HL-60 (cell line): Measurements from ENCODE around the gene AGBL3.

ENCODE experiments used
- DNase-seq, 2 experiments: peaks; one replicate each; pipeline ENCODE4 v3.0.0-alpha.2; 2010 to 2020; ENCODE audit warnings: low read depth in 1 of 2, low spot score in 1 of 2
- H3K27ac ChIP-seq: fragments of 250-450 bp; sonication (Bioruptor Pico); replicated peaks from 2 replicates; pipeline ENCODE4 v1.5.1; 2020; ENCODE audit warnings: mild to moderate bottlenecking, moderate library complexity
- H3K27me3 ChIP-seq: fragments of 250-450 bp; sonication (Bioruptor Pico); 2 replicates; pipeline ENCODE4 v1.5.1; 2021; ENCODE audit warnings: mild to moderate bottlenecking, moderate library complexity; ENCODE audit not compliant: insufficient read depth, poor library complexity, severe bottlenecking
- H3K4me3 ChIP-seq: replicated peaks from 2 replicates; pipeline ENCODE4 v1.5.1; 2011; ENCODE audit warnings: mild to moderate bottlenecking, control low read depth, low read length; ENCODE audit not compliant: insufficient read depth
- GABPA ChIP-seq: IDR thresholded peaks from 2 replicates; pipeline ENCODE4 v1.6.1; 2012; ENCODE audit warnings: low read depth
- POLR2AphosphoS5 ChIP-seq: IDR thresholded peaks from 2 replicates; pipeline ENCODE4 v1.6.1; 2012; ENCODE audit warnings: low read depth
- SPI1 ChIP-seq: IDR thresholded peaks from 2 replicates; pipeline ENCODE4 v1.6.1; 2012; ENCODE audit warnings: low read depth, mild to moderate bottlenecking, borderline replicate concordance
- TF ChIP-seq, protein P1 (sequence below): IDR thresholded peaks from 2 replicates; pipeline ENCODE4 v1.6.1; 2012; ENCODE audit warnings: low read depth; ENCODE audit not compliant: insufficient replicate concordance
- TF ChIP-seq, protein P2 (sequence below): IDR thresholded peaks from one replicate; pipeline ENCODE4 v1.5.1; 2011; ENCODE audit warnings: low read length, control low read depth, inconsistent platforms; ENCODE audit not compliant: insufficient read depth

The AGBL3 gene

DNA sequence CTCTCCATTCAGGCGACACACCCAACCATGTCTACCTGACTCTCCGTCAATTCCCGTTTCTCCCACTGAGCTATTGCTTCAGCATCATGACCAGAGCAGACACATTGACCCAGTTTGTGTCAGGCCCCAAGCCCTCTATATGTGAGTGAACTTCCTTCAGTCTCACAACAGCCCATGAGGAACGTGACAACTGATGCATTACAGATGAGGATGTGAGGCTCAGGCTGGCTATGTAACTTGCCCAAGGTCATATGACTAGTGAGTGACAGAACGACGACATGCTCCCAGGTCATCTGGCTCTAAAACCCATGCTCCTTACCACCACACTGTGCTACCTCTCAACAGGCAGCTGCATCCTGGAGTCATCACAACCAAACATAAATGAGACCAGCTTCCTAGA lies 165.2 kb downstream of the AGBL3 start:
- no peaks in the 10 kb centered on the region for H3K27me3 ChIP-seq
- DNase-seq: peak in 1 of 2 experiments; percentile 29
- no peak overlapping the region for H3K4me3 ChIP-seq
- H3K27ac ChIP-seq: peak overlapping the region; percentile 39; the same call in 1 of the 2 replicates
- TF ChIP-seq GABPA (no peak), POLR2AphosphoS5 (no peak), SPI1 (no peak)
- TF ChIP-seq, protein P1, sequence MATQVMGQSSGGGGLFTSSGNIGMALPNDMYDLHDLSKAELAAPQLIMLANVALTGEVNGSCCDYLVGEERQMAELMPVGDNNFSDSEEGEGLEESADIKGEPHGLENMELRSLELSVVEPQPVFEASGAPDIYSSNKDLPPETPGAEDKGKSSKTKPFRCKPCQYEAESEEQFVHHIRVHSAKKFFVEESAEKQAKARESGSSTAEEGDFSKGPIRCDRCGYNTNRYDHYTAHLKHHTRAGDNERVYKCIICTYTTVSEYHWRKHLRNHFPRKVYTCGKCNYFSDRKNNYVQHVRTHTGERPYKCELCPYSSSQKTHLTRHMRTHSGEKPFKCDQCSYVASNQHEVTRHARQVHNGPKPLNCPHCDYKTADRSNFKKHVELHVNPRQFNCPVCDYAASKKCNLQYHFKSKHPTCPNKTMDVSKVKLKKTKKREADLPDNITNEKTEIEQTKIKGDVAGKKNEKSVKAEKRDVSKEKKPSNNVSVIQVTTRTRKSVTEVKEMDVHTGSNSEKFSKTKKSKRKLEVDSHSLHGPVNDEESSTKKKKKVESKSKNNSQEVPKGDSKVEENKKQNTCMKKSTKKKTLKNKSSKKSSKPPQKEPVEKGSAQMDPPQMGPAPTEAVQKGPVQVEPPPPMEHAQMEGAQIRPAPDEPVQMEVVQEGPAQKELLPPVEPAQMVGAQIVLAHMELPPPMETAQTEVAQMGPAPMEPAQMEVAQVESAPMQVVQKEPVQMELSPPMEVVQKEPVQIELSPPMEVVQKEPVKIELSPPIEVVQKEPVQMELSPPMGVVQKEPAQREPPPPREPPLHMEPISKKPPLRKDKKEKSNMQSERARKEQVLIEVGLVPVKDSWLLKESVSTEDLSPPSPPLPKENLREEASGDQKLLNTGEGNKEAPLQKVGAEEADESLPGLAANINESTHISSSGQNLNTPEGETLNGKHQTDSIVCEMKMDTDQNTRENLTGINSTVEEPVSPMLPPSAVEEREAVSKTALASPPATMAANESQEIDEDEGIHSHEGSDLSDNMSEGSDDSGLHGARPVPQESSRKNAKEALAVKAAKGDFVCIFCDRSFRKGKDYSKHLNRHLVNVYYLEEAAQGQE: no peak
- TF ChIP-seq, protein P2, sequence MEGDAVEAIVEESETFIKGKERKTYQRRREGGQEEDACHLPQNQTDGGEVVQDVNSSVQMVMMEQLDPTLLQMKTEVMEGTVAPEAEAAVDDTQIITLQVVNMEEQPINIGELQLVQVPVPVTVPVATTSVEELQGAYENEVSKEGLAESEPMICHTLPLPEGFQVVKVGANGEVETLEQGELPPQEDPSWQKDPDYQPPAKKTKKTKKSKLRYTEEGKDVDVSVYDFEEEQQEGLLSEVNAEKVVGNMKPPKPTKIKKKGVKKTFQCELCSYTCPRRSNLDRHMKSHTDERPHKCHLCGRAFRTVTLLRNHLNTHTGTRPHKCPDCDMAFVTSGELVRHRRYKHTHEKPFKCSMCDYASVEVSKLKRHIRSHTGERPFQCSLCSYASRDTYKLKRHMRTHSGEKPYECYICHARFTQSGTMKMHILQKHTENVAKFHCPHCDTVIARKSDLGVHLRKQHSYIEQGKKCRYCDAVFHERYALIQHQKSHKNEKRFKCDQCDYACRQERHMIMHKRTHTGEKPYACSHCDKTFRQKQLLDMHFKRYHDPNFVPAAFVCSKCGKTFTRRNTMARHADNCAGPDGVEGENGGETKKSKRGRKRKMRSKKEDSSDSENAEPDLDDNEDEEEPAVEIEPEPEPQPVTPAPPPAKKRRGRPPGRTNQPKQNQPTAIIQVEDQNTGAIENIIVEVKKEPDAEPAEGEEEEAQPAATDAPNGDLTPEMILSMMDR: no peak

DNA sequence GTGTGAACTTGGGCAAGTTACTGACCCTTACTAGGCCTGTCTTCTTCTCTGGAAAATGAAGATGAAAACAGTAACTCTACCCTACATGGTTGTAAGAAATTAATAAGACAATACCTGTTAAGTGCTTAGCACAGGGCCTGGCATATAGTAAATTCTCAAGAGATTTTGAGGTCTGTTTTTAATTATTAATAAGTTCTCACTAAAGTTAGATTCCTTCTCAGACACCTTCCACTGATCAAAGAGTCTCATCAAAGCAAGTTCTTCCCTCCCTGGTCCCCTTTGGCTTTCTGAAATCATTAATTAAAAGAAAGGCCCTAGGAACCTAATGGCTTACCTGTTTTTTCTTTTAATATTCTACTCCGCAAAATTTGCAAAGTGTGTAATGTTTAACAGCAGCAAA lies 166.1 kb downstream of the AGBL3 start:
- Histone ChIP-seq H3K27me3 (no peaks in the 10 kb centered on the region), H3K27ac (no peak overlapping the region), H3K4me3 (no peak overlapping the region)
- TF ChIP-seq, protein P2: no peak
- TF ChIP-seq POLR2AphosphoS5: no peak
- TF ChIP-seq GABPA: no peak
- TF ChIP-seq, protein P1: no peak
- TF ChIP-seq SPI1: no peak
- DNase-seq: no peak

DNA sequence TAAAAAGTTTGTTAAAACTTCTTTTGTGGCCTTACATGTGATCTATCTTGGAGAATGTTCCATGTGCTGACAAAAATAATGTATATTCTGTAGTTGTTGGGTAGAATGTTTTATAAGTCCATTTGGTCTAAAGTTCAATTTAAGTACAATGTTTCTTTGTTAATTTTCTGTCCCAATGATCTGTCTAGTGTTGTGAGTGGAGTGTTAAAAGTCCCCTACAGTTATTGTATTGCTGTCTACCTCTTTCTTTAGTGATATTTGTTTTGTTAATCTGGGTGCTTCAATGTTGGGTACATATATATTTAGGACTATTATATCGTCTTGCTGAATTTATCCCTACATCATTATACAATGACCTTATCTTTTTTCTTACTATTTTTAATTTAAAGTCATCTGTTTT lies 168.4 kb downstream of the AGBL3 start:
- Histone ChIP-seq H3K27ac (no peak overlapping the region), H3K4me3 (no peak overlapping the region), H3K27me3 (no peaks in the 10 kb centered on the region)
- no peak for DNase-seq
- TF ChIP-seq SPI1: no peak
- TF ChIP-seq GABPA: no peak
- no peak for TF ChIP-seq POLR2AphosphoS5
- TF ChIP-seq, protein P1: no peak
